ENCODE data around the gene RAB11FIP3.
"Not testable (repeated sequence)": the region's sequence is repeated elsewhere in the genome, so short reads cannot be mapped to it uniquely, and the experiment has no call there.

RAB11FIP3 gene

DNA sequence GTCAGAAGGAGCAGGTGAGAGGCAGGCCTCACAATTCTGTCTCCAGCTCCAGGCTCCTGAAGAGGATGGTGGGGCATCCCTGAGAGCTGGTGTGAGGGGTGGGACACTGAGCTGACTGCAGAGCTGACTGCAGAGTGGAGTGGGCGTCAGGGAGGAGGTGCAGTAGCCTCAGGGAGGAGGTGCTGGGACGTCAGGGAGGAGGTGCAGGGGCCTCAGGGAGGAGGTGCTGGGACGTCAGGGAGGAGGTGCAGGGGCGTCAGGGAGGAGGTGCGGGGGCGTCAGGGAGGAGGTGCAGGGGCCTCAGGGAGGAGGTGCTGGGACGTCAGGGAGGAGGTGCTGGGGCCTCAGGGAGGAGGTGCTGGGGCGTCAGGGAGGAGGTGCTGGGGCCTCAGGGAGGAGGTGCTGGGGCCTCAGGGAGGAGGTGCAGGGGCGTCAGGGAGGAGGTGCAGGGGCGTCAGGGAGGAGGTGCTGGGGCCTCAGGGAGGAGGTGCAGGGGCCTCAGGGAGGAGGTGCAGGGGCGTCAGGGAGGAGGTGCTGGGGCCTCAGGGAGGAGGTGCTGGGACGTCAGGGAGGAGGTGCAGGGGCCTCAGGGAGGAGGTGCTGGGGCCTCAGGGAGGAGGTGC is 41.9 kb downstream of the RAB11FIP3 start:
- DNase-seq, result not testable (repeated sequence)

DNA sequence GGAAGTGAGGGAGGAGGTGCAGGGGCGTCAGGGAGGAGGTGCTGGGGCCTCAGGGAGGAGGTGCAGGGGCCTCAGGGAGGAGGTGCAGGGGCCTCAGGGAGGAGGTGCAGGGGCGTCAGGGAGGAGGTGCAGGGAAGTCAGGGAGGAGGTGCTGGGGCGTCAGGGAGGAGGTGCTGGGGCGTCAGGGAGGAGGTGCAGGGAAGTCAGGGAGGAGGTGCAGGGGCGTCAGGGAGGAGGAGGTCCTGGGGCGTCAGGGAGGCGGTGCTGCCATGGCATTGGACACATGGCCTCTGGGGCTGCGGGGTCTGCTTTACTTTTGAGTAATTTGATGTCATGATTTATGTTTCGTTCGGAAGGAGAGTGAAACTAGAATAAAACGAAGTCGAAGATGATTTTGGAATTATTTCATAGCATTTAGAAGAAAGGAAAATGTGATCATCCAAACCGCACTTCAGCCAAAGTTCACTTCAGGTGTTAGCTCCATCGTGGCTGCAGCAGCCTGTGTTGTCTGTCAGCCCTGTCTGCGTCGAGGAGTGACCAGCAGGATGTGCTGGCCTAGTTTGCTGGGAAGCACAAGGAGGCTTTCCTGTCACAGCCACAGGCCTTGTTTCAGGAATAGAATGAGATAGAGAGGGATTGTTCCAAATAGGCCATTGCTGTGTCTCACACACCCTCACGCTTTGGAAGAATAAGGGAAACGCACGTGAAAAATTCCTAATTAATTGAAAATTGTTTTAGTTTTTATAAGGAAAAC is 42.8 kb downstream of the RAB11FIP3 start:
- DNase-seq, result peak in 5 of 14 donors; percentile 22 to 85 (median 32)

DNA sequence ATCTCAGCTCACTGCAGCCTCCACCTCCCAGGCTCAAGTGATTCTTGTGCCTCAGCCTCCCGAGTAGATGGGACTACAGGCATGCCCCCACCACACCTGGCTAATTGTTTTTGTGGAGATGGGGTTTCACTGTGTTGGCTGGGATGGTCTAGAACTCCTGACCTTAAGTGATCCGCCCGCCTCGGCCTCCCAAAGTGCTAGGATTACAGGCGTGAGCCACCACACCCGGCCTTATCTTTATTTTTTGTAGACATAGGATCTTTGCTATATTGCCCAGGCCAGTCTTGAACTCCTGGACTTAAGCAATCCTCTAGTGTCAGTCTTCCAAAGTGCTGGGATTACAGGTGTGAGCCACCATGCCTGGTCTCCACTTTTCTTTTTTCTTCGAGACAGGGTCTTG is 44.0 kb downstream of the RAB11FIP3 start:
- not testable (repeated sequence) for DNase-seq

- no peak for DNase-seq
These were observed 45.0 kb downstream of the RAB11FIP3 start for GRCh38 chr16:470418-470817.

DNA sequence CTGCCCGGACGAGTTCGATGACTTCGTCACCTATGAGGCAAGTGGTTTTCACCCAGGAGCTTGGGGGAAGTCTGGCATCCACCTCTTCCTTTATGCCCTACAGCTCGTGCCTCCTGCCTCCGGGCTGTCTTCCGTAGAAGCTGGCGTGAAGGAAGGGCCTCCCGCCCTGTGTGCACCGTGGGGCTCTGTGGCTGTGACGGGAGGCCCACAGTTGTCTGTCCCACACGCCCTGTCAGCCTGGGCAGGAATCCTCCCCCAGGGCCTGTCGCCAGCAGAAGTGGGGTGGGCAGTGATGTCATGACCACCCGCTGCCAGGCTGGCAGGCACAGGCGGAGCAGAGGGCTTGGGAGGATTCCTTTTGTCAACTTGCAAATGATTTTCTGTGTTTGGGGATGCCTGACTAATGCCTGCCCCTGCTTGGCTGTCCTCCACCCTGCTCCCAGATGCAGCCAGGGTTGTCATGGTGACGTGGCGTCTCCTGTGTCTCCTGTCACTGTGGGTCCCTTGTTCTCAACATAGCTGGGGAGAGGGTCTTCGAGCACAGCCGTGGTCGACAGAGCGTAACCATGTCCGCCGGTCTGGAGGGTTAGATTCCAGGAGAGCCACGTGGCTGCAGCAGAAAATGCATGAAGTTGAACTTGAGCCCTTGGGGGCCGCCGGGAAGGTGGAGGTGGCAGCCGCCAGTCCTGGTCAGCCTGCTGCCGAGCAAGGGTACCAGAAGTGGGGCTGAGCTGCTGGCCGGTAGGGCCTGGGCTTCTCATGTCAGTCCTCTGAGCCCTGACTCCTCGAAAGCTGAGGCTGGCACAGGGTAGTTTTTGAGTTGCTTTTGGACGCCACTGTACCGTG is 46.1 kb downstream of the RAB11FIP3 start:
- DNase-seq, result peak; percentile 28 to 98 (median 86)

GRCh38 chr16:472199-472504 is 46.7 kb downstream of the RAB11FIP3 start:
- DNase-seq, result no peak

DNA sequence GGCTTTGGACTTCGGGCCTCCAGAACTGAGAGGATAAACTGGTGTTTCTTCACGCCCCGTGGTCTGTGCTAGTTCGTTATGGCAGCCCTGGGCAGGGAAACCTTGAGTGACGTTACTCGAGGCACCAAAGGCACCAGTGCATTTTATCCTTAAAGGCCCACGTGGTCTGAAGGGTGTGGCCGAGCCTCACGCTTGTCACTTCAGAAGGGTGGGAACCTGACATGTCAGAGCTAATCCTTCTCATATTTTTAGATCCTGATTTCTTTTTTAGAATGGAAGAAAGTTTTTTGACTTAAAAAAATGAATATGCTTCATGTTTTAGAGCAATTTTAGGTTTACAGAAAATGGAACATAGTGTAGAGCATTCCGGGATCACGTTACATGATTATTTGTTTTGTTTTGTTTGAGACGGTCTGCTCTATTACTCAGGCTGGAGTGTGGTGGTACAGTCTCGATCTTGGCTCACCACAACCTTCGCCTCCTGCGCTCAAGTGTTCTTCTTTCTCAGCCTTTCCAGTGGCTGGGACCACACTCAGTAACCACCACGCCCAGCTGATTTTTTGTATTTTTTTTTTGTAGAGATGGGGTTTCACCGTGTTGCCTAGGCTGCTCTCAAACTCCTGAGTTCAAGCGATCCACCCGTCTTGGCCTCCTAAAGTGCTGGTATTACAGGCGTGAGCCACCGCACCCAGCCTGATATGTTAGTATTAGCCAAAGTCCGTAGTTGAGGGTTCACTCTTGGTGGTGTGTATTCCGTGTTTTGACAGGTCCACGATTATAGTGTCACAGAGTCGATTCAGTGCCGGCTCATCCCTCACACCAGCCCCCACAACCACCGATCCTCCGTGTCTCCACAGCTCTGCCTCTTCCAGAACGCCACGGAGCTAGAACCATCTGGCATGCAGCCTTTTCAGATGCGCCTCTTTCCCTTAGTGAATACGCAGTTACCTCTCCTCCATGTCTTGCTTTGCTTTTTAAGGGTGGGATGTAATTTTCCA is 47.9 kb downstream of the RAB11FIP3 start:
- DNase-seq, result peak in 1 of 14 donors; percentile 36

GRCh38 chr16:474420-475122 is 49.1 kb downstream of the RAB11FIP3 start:
- peak in 4 of 14 donors; percentile 14 to 49 (median 24) for DNase-seq

DNA sequence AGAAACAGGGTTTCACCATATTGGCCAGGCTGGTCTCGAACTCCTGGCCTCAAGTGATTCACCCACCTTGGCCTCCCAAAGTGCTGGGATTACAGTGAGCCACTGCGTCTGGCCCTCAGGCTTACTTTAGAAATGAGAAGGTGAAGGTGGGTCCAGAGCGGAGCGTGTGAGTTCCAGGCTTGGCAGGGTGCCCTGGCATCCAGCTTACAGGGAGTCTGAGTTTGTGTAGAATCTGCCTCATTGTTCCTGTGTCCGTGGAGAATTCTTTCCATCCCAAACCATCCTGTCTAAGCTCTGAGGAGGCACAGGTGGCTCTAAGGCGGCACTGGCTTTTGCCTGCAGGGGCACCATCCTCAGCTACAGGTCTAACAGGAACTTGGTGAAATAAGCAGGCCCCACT is 50.6 kb downstream of the RAB11FIP3 start:
- DNase-seq, result no peak

DNA sequence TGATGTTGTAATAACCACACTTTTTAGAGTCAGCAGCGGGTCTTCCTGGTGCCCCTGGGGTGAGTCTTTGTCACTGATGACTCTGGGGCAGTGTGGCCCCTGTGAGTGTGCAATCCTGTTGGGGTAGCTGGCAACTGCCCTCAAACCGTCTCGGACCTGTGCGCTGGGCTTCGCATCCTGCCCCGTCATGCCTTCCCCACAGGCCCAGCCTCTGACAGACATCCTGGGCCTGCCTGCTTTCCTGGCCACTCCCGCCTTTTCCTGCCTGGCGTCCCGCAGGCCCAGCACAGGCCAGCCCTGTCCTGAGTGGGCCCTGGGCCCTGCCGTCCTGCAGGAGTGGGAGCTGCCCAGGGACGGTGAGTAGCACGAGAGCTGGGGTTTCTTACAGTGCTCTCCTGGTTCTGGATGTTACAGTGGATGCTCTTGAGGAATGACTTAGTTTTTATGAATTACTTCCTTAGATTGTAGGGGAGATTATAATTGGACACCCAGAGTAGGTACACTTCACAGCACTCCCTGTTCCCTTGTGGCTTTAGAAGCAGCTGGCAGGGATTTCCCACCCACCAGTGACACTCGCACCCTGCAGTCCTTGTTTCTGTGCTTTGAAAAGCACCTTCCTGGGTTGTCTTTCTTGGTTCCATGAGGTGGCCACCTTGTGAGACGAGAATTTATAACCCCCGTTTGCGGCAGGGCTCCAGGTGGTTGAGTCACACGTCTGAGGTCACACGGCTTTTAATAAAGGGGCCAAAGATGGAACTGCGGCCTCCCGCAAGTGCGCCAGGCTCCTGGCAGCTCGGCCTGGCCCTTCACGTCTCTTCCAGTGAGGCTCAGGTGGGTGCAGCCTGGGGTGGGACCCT is 52.1 kb downstream of the RAB11FIP3 start:
- no peak for DNase-seq

- not testable (repeated sequence) for DNase-seq
These were observed 52.8 kb downstream of the RAB11FIP3 start for GRCh38 chr16:478287-478686.

DNA sequence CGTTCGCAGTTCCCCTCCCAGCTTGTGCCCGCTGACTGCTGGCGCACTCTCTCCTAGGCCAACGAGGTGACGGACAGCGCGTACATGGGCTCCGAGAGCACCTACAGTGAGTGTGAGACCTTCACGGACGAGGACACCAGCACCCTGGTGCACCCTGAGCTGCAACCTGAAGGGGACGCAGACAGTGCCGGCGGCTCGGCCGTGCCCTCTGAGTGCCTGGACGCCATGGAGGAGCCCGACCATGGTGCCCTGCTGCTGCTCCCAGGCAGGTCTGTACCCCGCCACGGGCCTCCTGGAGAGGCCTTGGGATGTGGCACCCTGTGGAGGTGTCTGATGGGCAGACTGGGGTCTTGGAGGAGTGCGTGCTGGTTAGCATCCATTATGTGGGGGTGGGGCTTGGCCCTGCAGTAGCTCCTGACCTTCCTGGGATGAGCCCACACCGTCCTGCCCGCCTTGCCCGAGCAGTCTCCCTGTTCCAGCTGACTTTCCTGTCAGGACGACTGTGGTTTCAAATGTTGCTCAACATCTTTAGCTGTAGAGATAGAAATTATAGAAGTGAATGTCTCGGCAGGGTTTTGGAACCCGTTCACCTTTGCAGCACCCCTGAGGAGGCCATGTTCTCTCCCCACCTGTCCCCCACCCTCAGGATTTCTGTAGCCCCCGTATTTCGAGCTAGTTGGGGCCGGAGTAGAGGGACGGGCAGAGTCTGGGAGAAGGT is 57.2 kb downstream of the RAB11FIP3 start:
- no peak for DNase-seq

GRCh38 chr16:483341-484075 is 58.1 kb downstream of the RAB11FIP3 start:
- DNase-seq, result peak in 7 of 14 donors; percentile 11 to 45 (median 28)

- no peak for DNase-seq
These were observed 64.2 kb downstream of the RAB11FIP3 start for GRCh38 chr16:489606-490005.

- DNase-seq, result peak in 1 of 14 donors; percentile 38
These were observed 65.3 kb downstream of the RAB11FIP3 start for GRCh38 chr16:490768-491167.

DNA sequence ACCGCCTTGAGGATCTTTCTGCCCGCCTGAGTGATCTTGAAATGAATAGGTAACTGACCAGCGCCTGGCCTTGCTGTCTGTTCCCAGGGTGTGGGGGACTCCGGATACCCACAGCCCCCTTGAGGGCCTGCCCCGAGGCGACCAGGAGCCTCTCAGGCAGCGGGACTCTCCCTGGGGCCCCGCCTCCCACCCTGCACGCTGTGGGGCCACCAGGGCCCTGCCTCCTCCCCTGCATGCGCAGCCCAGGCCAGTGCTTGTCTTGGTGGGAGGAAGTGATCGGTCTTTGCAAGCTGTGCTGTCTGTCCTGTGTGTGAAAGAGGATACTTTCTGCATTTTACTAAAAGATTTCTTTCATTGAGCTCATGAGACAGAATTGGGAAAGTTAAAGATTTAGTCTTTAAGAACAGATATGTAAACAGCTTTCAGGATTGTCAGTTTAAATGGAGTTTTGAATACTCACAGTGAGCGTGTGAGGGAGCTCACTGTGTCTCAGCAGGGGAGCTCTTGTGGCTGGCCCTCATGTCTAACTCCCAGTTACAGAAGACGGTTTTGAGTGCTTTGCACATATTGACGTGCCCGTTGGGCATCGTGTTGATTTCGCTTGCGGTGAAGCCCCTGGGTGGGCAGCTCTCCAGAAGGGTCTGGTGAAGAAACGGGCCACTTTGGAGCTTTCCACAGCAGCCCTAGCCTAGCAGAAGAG is 65.9 kb downstream of the RAB11FIP3 start:
- DNase-seq, result no peak

DNA sequence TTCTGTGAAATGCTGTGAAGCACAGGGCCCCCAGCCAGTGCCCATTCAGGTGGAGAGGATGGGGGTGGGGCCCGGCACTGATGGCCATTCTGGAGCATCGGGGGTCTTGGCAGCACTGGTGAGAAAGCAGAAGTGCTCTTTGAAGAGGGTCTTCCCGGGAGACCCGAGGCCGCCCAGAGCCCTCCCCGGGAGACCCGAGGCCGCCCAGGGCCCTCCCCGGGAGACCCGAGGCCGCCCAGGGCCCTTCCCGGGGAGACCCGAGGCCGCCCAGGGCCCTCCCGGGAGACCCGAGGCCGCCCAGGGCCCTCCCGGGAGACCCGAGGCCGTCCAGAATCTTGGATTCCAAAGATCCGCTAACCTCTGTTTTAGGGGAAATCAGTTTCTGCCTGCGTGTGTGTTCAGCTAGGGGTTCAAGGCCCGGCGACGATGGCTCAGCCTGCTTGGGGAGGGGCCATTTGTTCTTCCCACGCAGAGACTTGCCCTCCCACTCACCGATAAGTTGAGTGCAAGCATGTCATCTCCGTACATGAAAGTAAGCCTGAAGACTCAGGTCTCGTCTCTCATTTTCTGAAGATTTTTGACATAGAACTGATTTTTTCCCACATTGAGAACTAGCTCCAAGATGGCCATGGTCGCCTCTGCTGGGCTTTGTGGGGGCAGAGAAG is 66.9 kb downstream of the RAB11FIP3 start:
- peak in 1 of 14 donors; percentile 20 for DNase-seq

DNA sequence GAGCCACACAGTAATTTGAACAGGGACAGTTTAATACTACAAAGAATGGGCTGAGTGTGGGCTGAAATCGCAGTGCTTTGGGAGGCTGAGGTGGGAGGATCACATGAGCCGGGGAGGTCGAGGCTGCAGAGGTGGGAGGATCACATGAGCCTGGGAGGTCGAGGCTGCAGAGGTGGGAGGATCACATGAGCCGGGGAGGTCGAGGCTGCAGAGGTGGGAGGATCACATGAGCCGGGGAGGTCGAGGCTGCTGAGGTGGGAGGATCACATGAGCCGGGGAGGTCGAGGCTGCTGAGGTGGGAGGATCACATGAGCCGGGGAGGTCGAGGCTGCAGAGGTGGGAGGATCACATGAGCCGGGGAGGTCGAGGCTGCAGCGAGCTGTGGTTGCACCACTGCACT is 69.2 kb downstream of the RAB11FIP3 start:
- DNase-seq, result not testable (repeated sequence)
